ENCODE measurements around the gene PIP4K2C. TPM values are rescaled to one million over a fixed set of nuclear protein-coding genes. Genes with fewer than 3 reads are reported as not detected.

The PIP4K2C gene
- total and polyA plus RNA-seq, 2 experiments from 2014 or later: 10.8 to 30.6 TPM

- Histone ChIP-seq H3K4me2 (no peak overlapping the region), H3K4me3 (no peak overlapping the region), H4K20me1 (replicated peaks; ENCODE audit: insufficient read depth) (no peaks in the 10 kb centered on the region; the same call in none of the 2 replicates), H3K36me3 (ENCODE audit: insufficient read depth) (peaks cover 12% of the 10 kb centered on the region), H3K27ac (ENCODE audit: low read depth) (no peak overlapping the region), H3F3A (replicated peaks; ENCODE audit: low read depth) (0 out of 2 replicates have a peak, but pooled peaks cover 3% of the 10 kb centered on the region), H3K27me3 (ENCODE audit: insufficient read depth) (0 out of 2 replicates have a peak, but pooled peaks cover 6% of the 10 kb centered on the region), H3K4me1 (ENCODE audit: insufficient read depth) (peaks cover 21% of the 10 kb centered on the region), H2AFZ (no peak overlapping the region), H3K9me2 (ENCODE audit: insufficient read depth) (no peaks in the 10 kb centered on the region), H3K79me2 (replicated peaks; ENCODE audit: insufficient read depth) (peaks cover 12% of the 10 kb centered on the region)
- ATAC-seq (no peak), DNase-seq (ENCODE audit: low spot score) (no peak)
- no peak overlapping the region; the same call in 2 of the 3 replicates for H3K4me3 Mint-ChIP-seq
- no peak for TF ChIP-seq NANOG (IDR thresholded peaks at IDR 0.05; ENCODE audit: borderline replicate concordance)
- no peak for TF ChIP-seq ZNF462 (CRISPR knock-in tag; IDR thresholded peaks at IDR 0.05)
- TF ChIP-seq ZNF331 (CRISPR knock-in tag; IDR thresholded peaks at IDR 0.05; ENCODE audit: low read depth): no peak
- TF ChIP-seq ZNF114 (CRISPR knock-in tag; IDR thresholded peaks at IDR 0.05): no peak
- TF ChIP-seq POLR2AphosphoS5 (IDR thresholded peaks at IDR 0.05; ENCODE audit: low read depth): no peak
- no peak for TF ChIP-seq JUNB (IDR thresholded peaks at IDR 0.05; ENCODE audit: unreplicated experiment)
- TF ChIP-seq, protein P1, sequence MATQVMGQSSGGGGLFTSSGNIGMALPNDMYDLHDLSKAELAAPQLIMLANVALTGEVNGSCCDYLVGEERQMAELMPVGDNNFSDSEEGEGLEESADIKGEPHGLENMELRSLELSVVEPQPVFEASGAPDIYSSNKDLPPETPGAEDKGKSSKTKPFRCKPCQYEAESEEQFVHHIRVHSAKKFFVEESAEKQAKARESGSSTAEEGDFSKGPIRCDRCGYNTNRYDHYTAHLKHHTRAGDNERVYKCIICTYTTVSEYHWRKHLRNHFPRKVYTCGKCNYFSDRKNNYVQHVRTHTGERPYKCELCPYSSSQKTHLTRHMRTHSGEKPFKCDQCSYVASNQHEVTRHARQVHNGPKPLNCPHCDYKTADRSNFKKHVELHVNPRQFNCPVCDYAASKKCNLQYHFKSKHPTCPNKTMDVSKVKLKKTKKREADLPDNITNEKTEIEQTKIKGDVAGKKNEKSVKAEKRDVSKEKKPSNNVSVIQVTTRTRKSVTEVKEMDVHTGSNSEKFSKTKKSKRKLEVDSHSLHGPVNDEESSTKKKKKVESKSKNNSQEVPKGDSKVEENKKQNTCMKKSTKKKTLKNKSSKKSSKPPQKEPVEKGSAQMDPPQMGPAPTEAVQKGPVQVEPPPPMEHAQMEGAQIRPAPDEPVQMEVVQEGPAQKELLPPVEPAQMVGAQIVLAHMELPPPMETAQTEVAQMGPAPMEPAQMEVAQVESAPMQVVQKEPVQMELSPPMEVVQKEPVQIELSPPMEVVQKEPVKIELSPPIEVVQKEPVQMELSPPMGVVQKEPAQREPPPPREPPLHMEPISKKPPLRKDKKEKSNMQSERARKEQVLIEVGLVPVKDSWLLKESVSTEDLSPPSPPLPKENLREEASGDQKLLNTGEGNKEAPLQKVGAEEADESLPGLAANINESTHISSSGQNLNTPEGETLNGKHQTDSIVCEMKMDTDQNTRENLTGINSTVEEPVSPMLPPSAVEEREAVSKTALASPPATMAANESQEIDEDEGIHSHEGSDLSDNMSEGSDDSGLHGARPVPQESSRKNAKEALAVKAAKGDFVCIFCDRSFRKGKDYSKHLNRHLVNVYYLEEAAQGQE (IDR thresholded peaks at IDR 0.05; ENCODE audit: unreplicated experiment): no peak
- TF ChIP-seq STAT1 (IDR thresholded peaks at IDR 0.05; ENCODE audit: unreplicated experiment): no peak
- no peak for TF ChIP-seq EZH2phosphoT487 (IDR thresholded peaks at IDR 0.05; ENCODE audit: unreplicated experiment)
- TF ChIP-seq EZH2 (IDR thresholded peaks at IDR 0.05; ENCODE audit: low read depth, unreplicated experiment): no peak
- TF ChIP-seq, protein P2, sequence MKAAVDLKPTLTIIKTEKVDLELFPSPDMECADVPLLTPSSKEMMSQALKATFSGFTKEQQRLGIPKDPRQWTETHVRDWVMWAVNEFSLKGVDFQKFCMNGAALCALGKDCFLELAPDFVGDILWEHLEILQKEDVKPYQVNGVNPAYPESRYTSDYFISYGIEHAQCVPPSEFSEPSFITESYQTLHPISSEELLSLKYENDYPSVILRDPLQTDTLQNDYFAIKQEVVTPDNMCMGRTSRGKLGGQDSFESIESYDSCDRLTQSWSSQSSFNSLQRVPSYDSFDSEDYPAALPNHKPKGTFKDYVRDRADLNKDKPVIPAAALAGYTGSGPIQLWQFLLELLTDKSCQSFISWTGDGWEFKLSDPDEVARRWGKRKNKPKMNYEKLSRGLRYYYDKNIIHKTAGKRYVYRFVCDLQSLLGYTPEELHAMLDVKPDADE (IDR thresholded peaks at IDR 0.05): no peak
- TF ChIP-seq, protein P3, sequence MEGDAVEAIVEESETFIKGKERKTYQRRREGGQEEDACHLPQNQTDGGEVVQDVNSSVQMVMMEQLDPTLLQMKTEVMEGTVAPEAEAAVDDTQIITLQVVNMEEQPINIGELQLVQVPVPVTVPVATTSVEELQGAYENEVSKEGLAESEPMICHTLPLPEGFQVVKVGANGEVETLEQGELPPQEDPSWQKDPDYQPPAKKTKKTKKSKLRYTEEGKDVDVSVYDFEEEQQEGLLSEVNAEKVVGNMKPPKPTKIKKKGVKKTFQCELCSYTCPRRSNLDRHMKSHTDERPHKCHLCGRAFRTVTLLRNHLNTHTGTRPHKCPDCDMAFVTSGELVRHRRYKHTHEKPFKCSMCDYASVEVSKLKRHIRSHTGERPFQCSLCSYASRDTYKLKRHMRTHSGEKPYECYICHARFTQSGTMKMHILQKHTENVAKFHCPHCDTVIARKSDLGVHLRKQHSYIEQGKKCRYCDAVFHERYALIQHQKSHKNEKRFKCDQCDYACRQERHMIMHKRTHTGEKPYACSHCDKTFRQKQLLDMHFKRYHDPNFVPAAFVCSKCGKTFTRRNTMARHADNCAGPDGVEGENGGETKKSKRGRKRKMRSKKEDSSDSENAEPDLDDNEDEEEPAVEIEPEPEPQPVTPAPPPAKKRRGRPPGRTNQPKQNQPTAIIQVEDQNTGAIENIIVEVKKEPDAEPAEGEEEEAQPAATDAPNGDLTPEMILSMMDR (conservative IDR thresholded peaks at IDR 0.05; ENCODE audit: low read depth in 2 of 2): no peak
- TF ChIP-seq CREB1 (CRISPR knock-in tag; IDR thresholded peaks at IDR 0.05; ENCODE audit: low read depth): no peak
- H3K36me3 Mint-ChIP-seq (ENCODE audit: low read depth): peaks cover 31% of the 10 kb centered on the region
- no peaks in the 10 kb centered on the region for H3K9me3 Mint-ChIP-seq
- peaks cover 19% of the 10 kb centered on the region for H3K27me3 Mint-ChIP-seq (ENCODE audit: insufficient read depth, low read depth, poor library complexity)
- peaks cover 27% of the 10 kb centered on the region for H3K4me1 Mint-ChIP-seq
- no peak overlapping the region for H3K27ac Mint-ChIP-seq
These were observed 11.6 kb downstream of the PIP4K2C start for GRCh38 chr12:57602544-57602943.
